Immature natural killer cell (primary cell): ENCODE measurements around the gene SMIM44. TPM values are rescaled to one million over a fixed set of nuclear protein-coding genes. Genes with fewer than 3 reads are reported as not detected.
A peak's percentile ranks its signal among the peaks of the same experiment; 100 is the strongest.
"Not testable (repeated sequence)": the region's sequence is repeated elsewhere in the genome, so short reads cannot be mapped to it uniquely, and the experiment has no call there.

Experiments
- DNase-seq, 3 donors: peaks; one replicate each; pipeline ENCODE4 v3.0.0; 2022; ENCODE audit warnings: mixed read lengths in 1 of 3
- H3K27ac Mint-ChIP-seq, 6 donors: one replicate each; pipeline ENCODE4 v1.8.0; 2020; ENCODE audit warnings: mixed read lengths in 6 of 6, mild to moderate bottlenecking in 5 of 6, inconsistent platforms in 4 of 6, moderate library complexity in 3 of 6
- H3K27me3 Mint-ChIP-seq, 3 donors: one replicate each; pipeline ENCODE4 v1.8.0; 2020 to 2021; ENCODE audit warnings: low read depth in 3 of 3, mild to moderate bottlenecking in 3 of 3, mixed read lengths in 3 of 3, moderate library complexity in 3 of 3, inconsistent platforms in 1 of 3
- H3K36me3 Mint-ChIP-seq, 3 donors: one replicate each; pipeline ENCODE4 v1.8.0; 2020; ENCODE audit warnings: mixed read lengths in 3 of 3, inconsistent platforms in 2 of 3, mild to moderate bottlenecking in 2 of 3
- H3K4me1 Mint-ChIP-seq, 2 donors: one replicate each; pipeline ENCODE4 v1.8.0; 2020; ENCODE audit warnings: inconsistent platforms in 2 of 2, mild to moderate bottlenecking in 2 of 2, mixed read lengths in 2 of 2, moderate library complexity in 1 of 2
- H3K4me3 Mint-ChIP-seq, 5 donors: one replicate each; pipeline ENCODE4 v1.8.0; 2020; ENCODE audit warnings: mild to moderate bottlenecking in 5 of 5, mixed read lengths in 5 of 5, inconsistent platforms in 3 of 5, moderate library complexity in 3 of 5
- H3K9me3 Mint-ChIP-seq, 6 donors: one replicate each; pipeline ENCODE4 v1.8.0; 2020; ENCODE audit warnings: mild to moderate bottlenecking in 6 of 6, mixed read lengths in 6 of 6, inconsistent platforms in 4 of 6, moderate library complexity in 3 of 6
- polyA plus RNA-seq, 3 donors: library from polyadenylated mRNA; unstranded; fragments of 300-500 nt; fragmentation: Illumina TruSeq; gene quantifications; one replicate each; pipeline ENCODE4 v1.2.3, GENCODE V29; 2021

The SMIM44 gene
- polyA plus RNA-seq, 3 donors from 2014 or later: not detected

- DNase-seq: no peak
- Mint-ChIP-seq H3K4me1 (no peaks in the 10 kb centered on the region), H3K4me3 (no peak overlapping the region), H3K36me3 (peaks cover 0 to 4% (median 3%) of the 10 kb centered on the region in 3 donors), H3K27me3 (peaks cover 0 to 2% (median 0%) of the 10 kb centered on the region in 3 donors), H3K27ac (no peak overlapping the region), H3K9me3 (no peaks in the 10 kb centered on the region)
These were observed 30.9 kb downstream of the SMIM44 start for GRCh38 chr19:3452171-3452941.

- H3K9me3 Mint-ChIP-seq: no peaks in the 10 kb centered on the region
- no peak for DNase-seq
- H3K36me3 Mint-ChIP-seq: peaks cover 0 to 4% (median 3%) of the 10 kb centered on the region in 3 donors
- no peak overlapping the region for H3K27ac Mint-ChIP-seq
- H3K4me3 Mint-ChIP-seq: no peak overlapping the region
- H3K27me3 Mint-ChIP-seq: peaks cover 0 to 2% (median 0%) of the 10 kb centered on the region in 3 donors
- H3K4me1 Mint-ChIP-seq: no peaks in the 10 kb centered on the region
These were observed 31.8 kb downstream of the SMIM44 start for GRCh38 chr19:3451451-3451866.

GRCh38 chr19:3450796-3451411, 32.3 kb downstream of the SMIM44 start:
- Mint-ChIP-seq H3K36me3 (peaks cover 0 to 4% (median 3%) of the 10 kb centered on the region in 3 donors), H3K9me3 (no peaks in the 10 kb centered on the region), H3K4me3 (no peak overlapping the region), H3K27me3 (peaks cover 0 to 2% (median 0%) of the 10 kb centered on the region in 3 donors), H3K4me1 (no peaks in the 10 kb centered on the region), H3K27ac (no peak overlapping the region)
- DNase-seq: no peak

GRCh38 chr19:3448616-3449334, 34.5 kb downstream of the SMIM44 start:
- peaks cover 9 to 12% of the 10 kb centered on the region in 2 donors for H3K4me1 Mint-ChIP-seq
- no peaks in the 10 kb centered on the region for H3K9me3 Mint-ChIP-seq
- peaks cover 0 to 2% (median 0%) of the 10 kb centered on the region in 3 donors for H3K27me3 Mint-ChIP-seq
- H3K27ac Mint-ChIP-seq: no peak overlapping the region
- no peak for DNase-seq
- no peak overlapping the region for H3K4me3 Mint-ChIP-seq
- H3K36me3 Mint-ChIP-seq: peaks cover 0 to 4% (median 3%) of the 10 kb centered on the region in 3 donors

- not testable (repeated sequence) for DNase-seq, H3K4me3 Mint-ChIP-seq, H3K27ac Mint-ChIP-seq, H3K36me3 Mint-ChIP-seq, H3K9me3 Mint-ChIP-seq, H3K27me3 Mint-ChIP-seq
- H3K4me1 Mint-ChIP-seq: peaks cover 13 to 15% of the 10 kb centered on the region in 2 donors
These were observed 36.6 kb downstream of the SMIM44 start for GRCh38 chr19:3446657-3447056.

- no peaks in the 10 kb centered on the region for H3K9me3 Mint-ChIP-seq
- H3K27ac Mint-ChIP-seq: peak overlapping the region in 1 of 6 donors; percentile 82
- H3K4me3 Mint-ChIP-seq: peak overlapping the region in 3 of 5 donors; percentile 3 to 72 (median 49)
- H3K36me3 Mint-ChIP-seq: no peaks in the 10 kb centered on the region
- no peaks in the 10 kb centered on the region for H3K27me3 Mint-ChIP-seq
- H3K4me1 Mint-ChIP-seq: peaks cover 13 to 15% of the 10 kb centered on the region in 2 donors
- no peak for DNase-seq
These were observed 38.5 kb downstream of the SMIM44 start for GRCh38 chr19:3444695-3445234.

- peaks cover 13 to 15% of the 10 kb centered on the region in 2 donors for H3K4me1 Mint-ChIP-seq
- DNase-seq: no peak
- peak overlapping the region in 3 of 6 donors; percentile 33 to 82 (median 59) for H3K27ac Mint-ChIP-seq
- no peaks in the 10 kb centered on the region for H3K36me3 Mint-ChIP-seq
- no peaks in the 10 kb centered on the region for H3K27me3 Mint-ChIP-seq
- H3K9me3 Mint-ChIP-seq: no peaks in the 10 kb centered on the region
- H3K4me3 Mint-ChIP-seq: peak overlapping the region in 3 of 5 donors; percentile 49 to 72 (median 52)
These were observed 39.2 kb downstream of the SMIM44 start for GRCh38 chr19:3443840-3444694.

GRCh38 chr19:3442487-3443071, 40.7 kb downstream of the SMIM44 start:
- H3K9me3 Mint-ChIP-seq: no peaks in the 10 kb centered on the region
- peaks cover 13 to 15% of the 10 kb centered on the region in 2 donors for H3K4me1 Mint-ChIP-seq
- no peaks in the 10 kb centered on the region for H3K27me3 Mint-ChIP-seq
- H3K4me3 Mint-ChIP-seq: no peak overlapping the region
- no peaks in the 10 kb centered on the region for H3K36me3 Mint-ChIP-seq
- no peak overlapping the region for H3K27ac Mint-ChIP-seq
- no peak for DNase-seq

- Mint-ChIP-seq H3K4me3 (no peak overlapping the region), H3K27me3 (no peaks in the 10 kb centered on the region)
These were observed 41.3 kb downstream of the SMIM44 start for GRCh38 chr19:3441986-3442329.

GRCh38 chr19:3441089-3441985, 41.9 kb downstream of the SMIM44 start:
- Mint-ChIP-seq H3K9me3 (no peaks in the 10 kb centered on the region), H3K4me3 (no peak overlapping the region)

More at GRCh38 chr19:3441986-3442329, 41.3 kb downstream of the SMIM44 start:
- Mint-ChIP-seq H3K4me1 (peaks cover 13 to 15% of the 10 kb centered on the region in 2 donors), H3K27ac (no peak overlapping the region), H3K9me3 (no peaks in the 10 kb centered on the region), H3K36me3 (no peaks in the 10 kb centered on the region)
- DNase-seq: no peak

GRCh38 chr19:3440082-3440481, 43.2 kb downstream of the SMIM44 start:
- Mint-ChIP-seq H3K4me1 (peaks cover 19 to 20% of the 10 kb centered on the region in 2 donors), H3K27me3 (no peaks in the 10 kb centered on the region), H3K9me3 (no peaks in the 10 kb centered on the region), H3K36me3 (no peaks in the 10 kb centered on the region), H3K4me3 (no peak overlapping the region), H3K27ac (no peak overlapping the region)
- DNase-seq: peak; percentile 19 to 42 (median 26)

More at GRCh38 chr19:3441089-3441985, 41.9 kb downstream of the SMIM44 start:
- H3K36me3 Mint-ChIP-seq: no peaks in the 10 kb centered on the region
- peaks cover 13 to 15% of the 10 kb centered on the region in 2 donors for H3K4me1 Mint-ChIP-seq
- H3K27me3 Mint-ChIP-seq: no peaks in the 10 kb centered on the region
- no peak for DNase-seq
- no peak overlapping the region for H3K27ac Mint-ChIP-seq
